ENCODE measurements around the gene DNASE2. TPM values are rescaled to one million over a fixed set of nuclear protein-coding genes. Genes with fewer than 3 reads are reported as not detected.

DNASE2 gene
- total and polyA plus RNA-seq, 7 donors, result 5.5 to 23.0 (median 9.7) TPM

GRCh38 chr19:12912571-12912970, 31.3 kb upstream of the DNASE2 start:
- intact Hi-C loops (cut with DNase I), result no loop called here
- Histone ChIP-seq H3K4me1 (peaks cover 9% of the 10 kb centered on the region), H3K36me3 (ENCODE audit: insufficient read depth in 1 of 2, low read depth in 1 of 2) (no peaks in the 10 kb centered on the region), H3K4me3 (peak overlapping the region; percentile 49), H3K27me3 (ENCODE audit: insufficient read depth in 3 of 3, low read length in 2 of 3) (no peaks in the 10 kb centered on the region), H3K9me3 (no peaks in the 10 kb centered on the region), H3K27ac (peak overlapping the region; percentile 9)
- ATAC-seq (no peak), DNase-seq (no peak)
- no peak for TF ChIP-seq CTCF (IDR thresholded peaks at IDR 0.05)
- WGBS, 3 donors, result 22 to 31% (median 25%) methylated on average over 4 of the region's 4 CpGs

GRCh38 chr19:12907166-12907565, 25.9 kb upstream of the DNASE2 start:
- Histone ChIP-seq H3K4me3 (no peak overlapping the region), H3K27ac (no peak overlapping the region), H3K4me1 (no peaks in the 10 kb centered on the region), H3K27me3 (ENCODE audit: insufficient read depth in 3 of 3, low read length in 2 of 3) (no peaks in the 10 kb centered on the region), H3K9me3 (no peaks in the 10 kb centered on the region), H3K36me3 (ENCODE audit: insufficient read depth in 1 of 2, low read depth in 1 of 2) (peaks cover 0 to 12% of the 10 kb centered on the region in 2 donors)
- no peak for TF ChIP-seq CTCF (IDR thresholded peaks at IDR 0.05)
- intact Hi-C loops (cut with DNase I), result no loop called here
- DNase-seq, result no peak
- no peak for ATAC-seq
- 80 to 84% (median 83%) methylated on average over 9 of the region's 9 CpGs for WGBS, 3 donors

- DNase-seq (no peak), ATAC-seq (no peak)
- Histone ChIP-seq H3K4me1 (no peaks in the 10 kb centered on the region), H3K4me3 (no peak overlapping the region), H3K9me3 (no peaks in the 10 kb centered on the region), H3K36me3 (ENCODE audit: insufficient read depth in 1 of 2, low read depth in 1 of 2) (peaks cover 2 to 64% of the 10 kb centered on the region in 2 donors), H3K27me3 (ENCODE audit: insufficient read depth in 3 of 3, low read length in 2 of 3) (no peaks in the 10 kb centered on the region), H3K27ac (no peak overlapping the region)
- 87 to 91% (median 90%) methylated on average over 10 of the region's 10 CpGs for WGBS, 3 donors
- no peak for TF ChIP-seq CTCF (IDR thresholded peaks at IDR 0.05)
- intact Hi-C loops (cut with DNase I), result no loop called here
Measured at GRCh38 chr19:12899891-12900518, 18.8 kb upstream of the DNASE2 start.

- H3K9me3 ChIP-seq, result no peaks in the 10 kb centered on the region
- no peak for DNase-seq
- WGBS, 3 donors, result 77 to 85% (median 85%) methylated on average over 14 to 17 of the region's 17 CpGs
- H3K36me3 ChIP-seq (ENCODE audit: insufficient read depth in 1 of 2, low read depth in 1 of 2), result peaks cover 2 to 77% of the 10 kb centered on the region in 2 donors
- intact Hi-C loops (cut with DNase I), result no loop called here
- TF ChIP-seq CTCF (IDR thresholded peaks at IDR 0.05), result no peak
- H3K27me3 ChIP-seq (ENCODE audit: insufficient read depth in 3 of 3, low read length in 2 of 3), result no peaks in the 10 kb centered on the region
- no peak overlapping the region for H3K27ac ChIP-seq
- ATAC-seq, result no peak
- no peak overlapping the region for H3K4me3 ChIP-seq
- peaks cover 7% of the 10 kb centered on the region for H3K4me1 ChIP-seq
Measured at GRCh38 chr19:12896460-12896859, 15.2 kb upstream of the DNASE2 start.

GRCh38 chr19:12893582-12893981, 12.3 kb upstream of the DNASE2 start:
- intact Hi-C loops (cut with DNase I), result loop anchor here in 1 of 2 donors (5.0 kb wide), 1 partner anchor 64 kb away; the partner anchor contains the start of gene GADD45GIP1
- Histone ChIP-seq H3K9me3 (no peaks in the 10 kb centered on the region), H3K4me1 (peaks cover 7% of the 10 kb centered on the region), H3K27ac (no peak overlapping the region), H3K27me3 (ENCODE audit: insufficient read depth in 3 of 3, low read length in 2 of 3) (no peaks in the 10 kb centered on the region), H3K36me3 (ENCODE audit: insufficient read depth in 1 of 2, low read depth in 1 of 2) (peaks cover 2 to 53% of the 10 kb centered on the region in 2 donors), H3K4me3 (no peak overlapping the region)
- TF ChIP-seq CTCF (IDR thresholded peaks at IDR 0.05), result no peak
- no peak for ATAC-seq
- DNase-seq, result no peak
- WGBS, 3 donors, result 91 to 96% (median 95%) methylated on average over 4 to 5 of the region's 5 CpGs
